CD4-positive, alpha-beta T cell (primary cell): Measurements from ENCODE around the gene PPP1R2C. TPM values are rescaled to one million over a fixed set of nuclear protein-coding genes. Genes with fewer than 3 reads are reported as not detected.

Source experiments
- ATAC-seq: fragments of 200-7000 bp; cut with Tn5 transposase; one replicate; pipeline ENCODE4 v1.10.0; 2022; ENCODE audit warnings: mild to moderate bottlenecking; ENCODE audit not compliant: poor library complexity
- CTCF ChIA-PET: fragments of 350-600 bp; sonication (Branson Sonifier 250); formaldehyde crosslinking; loops from one replicate; lab custom pipeline; 2021; ENCODE audit warnings: antibody characterized with exemption, inconsistent platforms; lab: Charles Lee
- POLR2A ChIA-PET: fragments of 350-600 bp; sonication (Branson Sonifier 250); formaldehyde crosslinking; loops from one replicate; lab custom pipeline; 2021; ENCODE audit warnings: antibody characterized with exemption, inconsistent platforms; lab: Charles Lee
- DNase-seq, 14 experiments: peaks; one replicate each; pipeline ENCODE4 v3.0.0-alpha.2; 2013 to 2020; ENCODE audit warnings: mixed read lengths in 2 of 14
- H3K27ac ChIP-seq, 2 donors: one replicate each; pipeline versions ENCODE4 v1.5.1 to v1.7.0; 2013; ENCODE audit warnings: low read length in 2 of 2, low read depth in 1 of 2, mild to moderate bottlenecking in 1 of 2
- H3K27me3 ChIP-seq, 2 experiments: 1 replicate in 1 of 2; 2 replicates in 1 of 2; pipeline versions ENCODE4 v1.6.1 to v1.7.0; 2013; ENCODE audit warnings: low read length in 2 of 2, control low read depth in 1 of 2, mild to moderate bottlenecking in 1 of 2, moderate library complexity in 1 of 2; ENCODE audit not compliant: insufficient read depth in 2 of 2, control insufficient read depth in 1 of 2
- H3K36me3 ChIP-seq: one replicate; pipeline ENCODE4 v1.6.1; 2013; ENCODE audit warnings: low read length, control low read depth; ENCODE audit not compliant: insufficient read depth
- H3K4me1 ChIP-seq: one replicate; pipeline ENCODE4 v1.6.1; 2013; ENCODE audit warnings: low read length, control low read depth; ENCODE audit not compliant: insufficient read depth
- H3K4me3 ChIP-seq: one replicate; pipeline ENCODE4 v1.5.1; 2013; ENCODE audit warnings: mild to moderate bottlenecking, low read length, moderate library complexity
- H3K9me3 ChIP-seq, 2 experiments: 1 replicate in 1 of 2; 2 replicates in 1 of 2; pipeline versions ENCODE4 v1.6.1 to v1.7.0; 2013; ENCODE audit warnings: low read length in 2 of 2, mild to moderate bottlenecking in 2 of 2, control low read depth in 1 of 2, moderate library complexity in 1 of 2; ENCODE audit not compliant: control insufficient read depth in 1 of 2, insufficient read depth in 1 of 2
- H3K27ac Mint-ChIP-seq: one replicate; pipeline ENCODE4 v1.8.0; 2020; ENCODE audit warnings: mixed read lengths
- H3K27me3 Mint-ChIP-seq: one replicate; pipeline ENCODE4 v1.8.0; 2021; ENCODE audit warnings: mixed read lengths
- H3K36me3 Mint-ChIP-seq: one replicate; pipeline ENCODE4 v1.8.0; 2021; ENCODE audit warnings: low read depth, mixed read lengths
- H3K4me1 Mint-ChIP-seq: one replicate; pipeline ENCODE4 v1.8.0; 2021; ENCODE audit warnings: low read depth, mixed read lengths
- H3K4me3 Mint-ChIP-seq: one replicate; pipeline ENCODE4 v1.8.0; 2020; ENCODE audit warnings: mild to moderate bottlenecking, mixed read lengths
- H3K9me3 Mint-ChIP-seq: one replicate; pipeline ENCODE4 v1.8.0; 2020; ENCODE audit warnings: mixed read lengths
- CTCF ChIP-seq: fragments of 200-600 bp; IDR thresholded peaks from one replicate; pipeline ENCODE4 v1.8.0; 2022; ENCODE audit warnings: antibody characterized with exemption, mild to moderate bottlenecking
- intact Hi-C, 2 experiments: fragments of 100-400 bp; cut with DNase I in 1 of 2; cut with micrococcal nuclease in 1 of 2; formaldehyde crosslinking; loops; one replicate each; pipeline versions ENCODE4 v1.15.1 to v1.9.0; 2023 to 2025; cut with DNase I, micrococcal nuclease
- polyA plus RNA-seq, 2 donors: library from polyadenylated mRNA; unstranded; fragments of 120-200 nt; gene quantifications; one replicate each; pipeline ENCODE4 v1.2.1, GENCODE V29; 2013
- total RNA-seq, 174 experiments: library from RNA in 2 of 174; stranded (reverse) in 2 of 174; gene quantifications; one replicate each; pipeline ENCODE4 v1.2.3 and lab custom pipeline; 2021 to 2026

Gene PPP1R2C
- total RNA-seq: not detected
- not detected for polyA plus RNA-seq (2013, experiment 1 of 2)
- not detected for polyA plus RNA-seq (2013, experiment 2 of 2)
- total RNA-seq (lab: John Stamatoyannopoulos, UW): 0 to 16.3 (median 0) reads per million in 172 experiments

GRCh38 chrX:42778096-42778495 is at the start of gene PPP1R2C:
PPP1R2C (minus strand) TSS chrX:42778163; CDS start chrX:42778079, 84 bp downstream.
- intact Hi-C loops: loop anchor here in 1 of 2 experiments (5.0 kb wide), 1 partner anchor 74 kb away; no protein-coding TSS in a partner anchor
- POLR2A ChIA-PET: no interaction called here
- CTCF ChIA-PET: no interaction called here

GRCh38 chrX:42825201-42825600 is 47.2 kb upstream of the PPP1R2C start:
- H3K4me1 ChIP-seq: no peaks in the 10 kb centered on the region
- intact Hi-C loops: no loop called here
- H3K27me3 Mint-ChIP-seq: no peaks in the 10 kb centered on the region
- no peak for DNase-seq
- H3K9me3 ChIP-seq: no peaks in the 10 kb centered on the region
- no peaks in the 10 kb centered on the region for H3K9me3 Mint-ChIP-seq
- no peak overlapping the region for H3K27ac Mint-ChIP-seq
- ChIA-PET POLR2A (no interaction called here), CTCF (no interaction called here)
- no peaks in the 10 kb centered on the region for H3K36me3 Mint-ChIP-seq
- no peak for ATAC-seq
- H3K4me3 Mint-ChIP-seq: no peak overlapping the region
- H3K27me3 ChIP-seq: no peaks in the 10 kb centered on the region
- no peak overlapping the region for H3K4me3 ChIP-seq
- no peaks in the 10 kb centered on the region for H3K4me1 Mint-ChIP-seq
- H3K27ac ChIP-seq: no peak overlapping the region
- H3K36me3 ChIP-seq: no peaks in the 10 kb centered on the region
- no peak for TF ChIP-seq CTCF

More at GRCh38 chrX:42778096-42778495, at the start of gene PPP1R2C:
- Histone ChIP-seq H3K36me3 (no peaks in the 10 kb centered on the region), H3K27me3 (no peaks in the 10 kb centered on the region), H3K27ac (no peak within 1 kb of the TSS), H3K9me3 (peaks cover 0 to 9% of the 10 kb centered on the region in 2 experiments), H3K4me3 (no peak within 1 kb of the TSS), H3K4me1 (no peaks in the 10 kb centered on the region)
- H3K4me1 Mint-ChIP-seq: peaks cover 14% of the 10 kb centered on the region
- no peaks in the 10 kb centered on the region for H3K36me3 Mint-ChIP-seq
- TF ChIP-seq CTCF: no peak
- DNase-seq (peak in 4 of 14 experiments; percentile 6 to 58 (median 34)), ATAC-seq (no peak)
- H3K27ac Mint-ChIP-seq: no peak within 1 kb of the TSS
- no peaks in the 10 kb centered on the region for H3K27me3 Mint-ChIP-seq
- H3K9me3 Mint-ChIP-seq: no peaks in the 10 kb centered on the region
- H3K4me3 Mint-ChIP-seq: no peak within 1 kb of the TSS

GRCh38 chrX:42824541-42824940 is 46.6 kb upstream of the PPP1R2C start:
- no peaks in the 10 kb centered on the region for H3K36me3 ChIP-seq
- no peaks in the 10 kb centered on the region for H3K27me3 ChIP-seq
- Mint-ChIP-seq H3K9me3 (no peaks in the 10 kb centered on the region), H3K27me3 (no peaks in the 10 kb centered on the region), H3K4me1 (no peaks in the 10 kb centered on the region), H3K36me3 (no peaks in the 10 kb centered on the region), H3K27ac (no peak overlapping the region), H3K4me3 (no peak overlapping the region)
- TF ChIP-seq CTCF: no peak
- no peak overlapping the region for H3K4me3 ChIP-seq
- ChIA-PET POLR2A (no interaction called here), CTCF (no interaction called here)
- no peak for DNase-seq
- intact Hi-C loops: no loop called here
- no peaks in the 10 kb centered on the region for H3K9me3 ChIP-seq
- no peak for ATAC-seq
- H3K4me1 ChIP-seq: no peaks in the 10 kb centered on the region
- no peak overlapping the region for H3K27ac ChIP-seq
